H9 (cell line): ENCODE data around the gene POLD1. TPM values are rescaled to one million over a fixed set of nuclear protein-coding genes. Genes with fewer than 3 reads are reported as not detected.
A peak's percentile ranks its signal among the peaks of the same experiment; 100 is the strongest.

Experiments used
- DNase-seq: peaks from one replicate; pipeline ENCODE4 v3.0.0-alpha.2; 2017
- H2AFZ ChIP-seq: one replicate; pipeline ENCODE4 v1.6.1; 2013; ENCODE audit warnings: mild to moderate bottlenecking, low read length, control low read depth, moderate library complexity
- H2AK5ac ChIP-seq: 2 replicates; pipeline ENCODE4 v1.6.1; 2013; ENCODE audit warnings: low read length, control low read depth, mixed read lengths; ENCODE audit not compliant: insufficient read length
- H2BK120ac ChIP-seq: one replicate; pipeline ENCODE4 v1.6.1; 2013; ENCODE audit warnings: low read depth, mild to moderate bottlenecking, low read length, control low read depth, inconsistent platforms; ENCODE audit not compliant: poor library complexity, severe bottlenecking
- H2BK12ac ChIP-seq: 2 replicates; pipeline ENCODE4 v1.6.1; 2013; ENCODE audit warnings: low read length, control low read depth, mixed read lengths, low read depth; ENCODE audit not compliant: insufficient read length
- H2BK15ac ChIP-seq: 2 replicates; pipeline ENCODE4 v1.6.1; 2013; ENCODE audit warnings: low read depth, low read length, control low read depth
- H2BK20ac ChIP-seq: one replicate; pipeline ENCODE4 v1.6.1; 2013; ENCODE audit warnings: low read depth, mild to moderate bottlenecking, low read length, control low read depth, inconsistent platforms; ENCODE audit not compliant: poor library complexity, severe bottlenecking
- H2BK5ac ChIP-seq: 2 replicates; pipeline ENCODE4 v1.6.1; 2013; ENCODE audit warnings: low read length, control low read depth, mixed read lengths; ENCODE audit not compliant: insufficient read length
- H3K14ac ChIP-seq: 2 replicates; pipeline ENCODE4 v1.6.1; 2013; ENCODE audit warnings: low read length, control low read depth; ENCODE audit not compliant: insufficient read depth
- H3K18ac ChIP-seq: 2 replicates; pipeline ENCODE4 v1.6.1; 2013; ENCODE audit warnings: low read depth, mild to moderate bottlenecking, mixed read lengths, low read length, control low read depth; ENCODE audit not compliant: insufficient read length
- H3K23ac ChIP-seq: 2 replicates; pipeline ENCODE4 v1.6.1; 2013; ENCODE audit warnings: low read length, control low read depth, mixed read lengths, low read depth; ENCODE audit not compliant: insufficient read length
- H3K23me2 ChIP-seq: 2 replicates; pipeline ENCODE4 v1.6.1; 2013; ENCODE audit warnings: low read depth, mild to moderate bottlenecking, mixed read lengths, low read length, control low read depth; ENCODE audit not compliant: insufficient read length, poor library complexity, severe bottlenecking
- H3K27ac ChIP-seq: 2 replicates; pipeline ENCODE4 v1.5.1; 2013; ENCODE audit warnings: low read length, control low read depth, mixed read lengths, low read depth; ENCODE audit not compliant: insufficient read length
- H3K27me3 ChIP-seq: 2 replicates; pipeline ENCODE4 v1.6.1; 2013; ENCODE audit warnings: low read length, control low read depth, inconsistent platforms; ENCODE audit not compliant: insufficient read depth
- H3K4ac ChIP-seq: 2 replicates; pipeline ENCODE4 v1.6.1; 2013; ENCODE audit warnings: low read depth, mild to moderate bottlenecking, control low read depth, inconsistent platforms, low read length, moderate library complexity
- H3K4me1 ChIP-seq: 2 replicates; pipeline ENCODE4 v1.6.1; 2013; ENCODE audit warnings: low read length, control low read depth, inconsistent platforms; ENCODE audit not compliant: insufficient read depth
- H3K4me2 ChIP-seq: 2 replicates; pipeline ENCODE4 v1.6.1; 2013; ENCODE audit warnings: low read length, control low read depth, mixed read lengths; ENCODE audit not compliant: insufficient read length, insufficient read depth
- H3K56ac ChIP-seq: 2 replicates; pipeline ENCODE4 v1.6.1; 2013; ENCODE audit warnings: low read depth, mild to moderate bottlenecking, mixed read lengths, low read length, control low read depth; ENCODE audit not compliant: insufficient read length
- H3K79me1 ChIP-seq: 2 replicates; pipeline ENCODE4 v1.6.1; 2013; ENCODE audit warnings: low read depth, mild to moderate bottlenecking, moderate library complexity, low read length, control low read depth, inconsistent platforms; ENCODE audit not compliant: insufficient read depth, poor library complexity, severe bottlenecking
- H3K79me2 ChIP-seq: 2 replicates; pipeline ENCODE4 v1.6.1; 2013; ENCODE audit warnings: low read length, control low read depth, inconsistent platforms; ENCODE audit not compliant: insufficient read depth
- H3K9ac ChIP-seq: 2 replicates; pipeline ENCODE4 v1.6.1; 2013; ENCODE audit warnings: low read length, control low read depth, mixed read lengths; ENCODE audit not compliant: insufficient read length; ENCODE audit errors: extremely low read depth
- H3K9me3 ChIP-seq: one replicate; pipeline ENCODE4 v1.6.1; 2013; ENCODE audit warnings: low read depth, low read length, inconsistent platforms; ENCODE audit not compliant: control insufficient read depth
- H3T11ph ChIP-seq: one replicate; pipeline ENCODE4 v1.6.1; 2013; ENCODE audit warnings: mild to moderate bottlenecking, low read length, control low read depth, inconsistent platforms
- H4K20me1 ChIP-seq: one replicate; pipeline ENCODE4 v1.6.1; 2013; ENCODE audit not compliant: control insufficient read depth, insufficient read length, insufficient read depth
- H4K5ac ChIP-seq: 2 replicates; pipeline ENCODE4 v1.6.1; 2013; ENCODE audit warnings: low read depth, mild to moderate bottlenecking, mixed read lengths, low read length, control low read depth; ENCODE audit not compliant: insufficient read length
- H4K8ac ChIP-seq: replicated peaks from 2 replicates; pipeline ENCODE4 v1.6.1; 2013; ENCODE audit warnings: low read length, control low read depth, mixed read lengths, low read depth; ENCODE audit not compliant: insufficient read length
- H4K91ac ChIP-seq: 2 replicates; pipeline ENCODE4 v1.6.1; 2013; ENCODE audit warnings: low read depth, mild to moderate bottlenecking, moderate library complexity, mixed read lengths, low read length, control low read depth; ENCODE audit not compliant: insufficient read length
- H3K27ac Mint-ChIP-seq, 3 experiments: 2 replicates in 2 of 3; 3 replicates in 1 of 3; pipeline ENCODE4 v1.8.0; 2020 to 2021; ENCODE audit warnings: mixed read lengths in 3 of 3, mild to moderate bottlenecking in 1 of 3, moderate library complexity in 1 of 3
- H3K27me3 Mint-ChIP-seq: 2 replicates; pipeline ENCODE4 v1.8.0; 2021; ENCODE audit warnings: low read depth, mild to moderate bottlenecking, moderate library complexity, mixed read lengths
- H3K36me3 Mint-ChIP-seq, 3 experiments: 2 replicates in 2 of 3; 3 replicates in 1 of 3; pipeline ENCODE4 v1.8.0; 2020 to 2021; ENCODE audit warnings: low read depth in 3 of 3, mixed read lengths in 3 of 3; ENCODE audit not compliant: insufficient read depth in 1 of 3
- H3K4me1 Mint-ChIP-seq, 2 experiments: 2 replicates each; pipeline ENCODE4 v1.8.0; 2020; ENCODE audit warnings: mixed read lengths in 2 of 2
- H3K4me3 Mint-ChIP-seq, 2 experiments: 2 replicates in 1 of 2; 3 replicates in 1 of 2; pipeline ENCODE4 v1.8.0; 2020 to 2021; ENCODE audit warnings: mild to moderate bottlenecking in 2 of 2, mixed read lengths in 2 of 2, moderate library complexity in 1 of 2
- H3K9me3 Mint-ChIP-seq, 2 experiments: 2 replicates in 1 of 2; 3 replicates in 1 of 2; pipeline ENCODE4 v1.8.0; 2020; ENCODE audit warnings: mild to moderate bottlenecking in 2 of 2, mixed read lengths in 2 of 2, moderate library complexity in 1 of 2
- WGBS: extraction: QIAGEN DNeasy Blood & Tissue Kit; methylation state at CpG from one replicate; pipeline ENCODE4 v1.1.7; 2013; ENCODE audit warnings: missing lambda C conversion rate, low lambda C conversion rate, mixed read lengths; ENCODE audit not compliant: insufficient read length; ENCODE audit errors: extremely low coverage; 5-methylcytosine and 5-hydroxymethylcytosine counted together
- total RNA-seq: library from RNA; stranded (reverse); gene quantifications from 2 replicates; pipeline ENCODE4 v1.2.1, GENCODE V29; 2021
- TF ChIP-seq, protein P1 (sequence below): fragments of 200-600 bp; sonication (generic); conservative IDR thresholded peaks from 3 replicates; pipeline ENCODE4 v1.8.0; 2021; ENCODE audit warnings: antibody characterized with exemption, mild to moderate bottlenecking

The POLD1 gene
- total RNA-seq, 1 experiment from 2014 or later, result 165 TPM

DNA sequence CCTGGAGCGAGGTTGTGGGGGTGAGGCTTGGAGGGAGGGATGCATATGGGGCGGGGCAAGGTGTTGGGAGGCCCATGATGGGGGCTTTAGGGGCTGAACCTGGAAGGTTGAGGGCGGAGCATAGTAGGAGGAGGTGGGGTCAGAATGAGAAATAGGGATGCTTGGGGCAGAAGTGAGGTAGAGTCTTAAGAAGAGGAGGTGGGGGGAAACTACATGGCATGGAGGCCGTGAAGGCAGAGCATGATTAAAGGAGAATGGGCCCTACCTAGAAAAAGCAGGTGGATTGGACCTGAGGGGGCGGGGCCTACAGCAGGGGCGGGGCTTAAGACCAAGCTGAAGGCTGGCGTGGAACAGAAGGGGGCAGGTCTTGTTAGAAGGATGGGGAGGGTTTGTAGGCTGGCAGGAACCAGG lies 7.1 kb upstream of the POLD1 start:
- Mint-ChIP-seq H3K27me3 (peaks cover 4% of the 10 kb centered on the region; the same call in 1 of the 2 replicates), H3K4me1 (peaks cover 0 to 10% of the 10 kb centered on the region in 2 experiments; a peak in 2 of 4 replicates), H3K36me3 (peaks cover 26 to 45% (median 41%) of the 10 kb centered on the region in 3 experiments; a peak in 6 of 7 replicates), H3K27ac (peak overlapping the region in 1 of 3 experiments; percentile 96; a peak in 3 of 7 replicates), H3K9me3 (peaks cover 0 to 4% of the 10 kb centered on the region in 2 experiments; a peak in 1 of 5 replicates), H3K4me3 (peak overlapping the region; percentile 96 to 98)
- Histone ChIP-seq H3K27ac (no peak overlapping the region), H3K4me1 (no peaks in the 10 kb centered on the region), H3K56ac (no peak overlapping the region), H4K20me1 (no peaks in the 10 kb centered on the region), H3K79me1 (no peaks in the 10 kb centered on the region), H3K9me3 (no peaks in the 10 kb centered on the region), H2AK5ac (no peak overlapping the region), H2BK15ac (no peak overlapping the region), H3K14ac (no peak overlapping the region), H2BK20ac (no peak overlapping the region), H3K4ac (no peak overlapping the region), H4K91ac (no peak overlapping the region), H3K23me2 (no peaks in the 10 kb centered on the region), H3K4me2 (peak overlapping the region; percentile 26), H2BK12ac (no peak overlapping the region), H2BK120ac (no peak overlapping the region), H2BK5ac (no peak overlapping the region), H4K8ac (no peak overlapping the region), H3K23ac (no peak overlapping the region), H3K79me2 (no peaks in the 10 kb centered on the region), H2AFZ (no peak overlapping the region), H3K18ac (no peak overlapping the region), H3T11ph (no peak overlapping the region), H3K9ac (no peak overlapping the region), H4K5ac (no peak overlapping the region), H3K27me3 (no peaks in the 10 kb centered on the region)
- no CpG with 5 or more reads among the region's 7 CpGs for WGBS
- DNase-seq, result no peak
- TF ChIP-seq, protein P1, sequence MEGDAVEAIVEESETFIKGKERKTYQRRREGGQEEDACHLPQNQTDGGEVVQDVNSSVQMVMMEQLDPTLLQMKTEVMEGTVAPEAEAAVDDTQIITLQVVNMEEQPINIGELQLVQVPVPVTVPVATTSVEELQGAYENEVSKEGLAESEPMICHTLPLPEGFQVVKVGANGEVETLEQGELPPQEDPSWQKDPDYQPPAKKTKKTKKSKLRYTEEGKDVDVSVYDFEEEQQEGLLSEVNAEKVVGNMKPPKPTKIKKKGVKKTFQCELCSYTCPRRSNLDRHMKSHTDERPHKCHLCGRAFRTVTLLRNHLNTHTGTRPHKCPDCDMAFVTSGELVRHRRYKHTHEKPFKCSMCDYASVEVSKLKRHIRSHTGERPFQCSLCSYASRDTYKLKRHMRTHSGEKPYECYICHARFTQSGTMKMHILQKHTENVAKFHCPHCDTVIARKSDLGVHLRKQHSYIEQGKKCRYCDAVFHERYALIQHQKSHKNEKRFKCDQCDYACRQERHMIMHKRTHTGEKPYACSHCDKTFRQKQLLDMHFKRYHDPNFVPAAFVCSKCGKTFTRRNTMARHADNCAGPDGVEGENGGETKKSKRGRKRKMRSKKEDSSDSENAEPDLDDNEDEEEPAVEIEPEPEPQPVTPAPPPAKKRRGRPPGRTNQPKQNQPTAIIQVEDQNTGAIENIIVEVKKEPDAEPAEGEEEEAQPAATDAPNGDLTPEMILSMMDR, result no peak
